DMS53 (cell line): ENCODE measurements around the gene CDK5RAP3.
A peak's percentile ranks its signal among the peaks of the same experiment; 100 is the strongest.

Experiments
- DNase-seq: peaks from one replicate; lab custom pipeline; 2025; lab: John Stamatoyannopoulos, UW

Gene CDK5RAP3

DNA sequence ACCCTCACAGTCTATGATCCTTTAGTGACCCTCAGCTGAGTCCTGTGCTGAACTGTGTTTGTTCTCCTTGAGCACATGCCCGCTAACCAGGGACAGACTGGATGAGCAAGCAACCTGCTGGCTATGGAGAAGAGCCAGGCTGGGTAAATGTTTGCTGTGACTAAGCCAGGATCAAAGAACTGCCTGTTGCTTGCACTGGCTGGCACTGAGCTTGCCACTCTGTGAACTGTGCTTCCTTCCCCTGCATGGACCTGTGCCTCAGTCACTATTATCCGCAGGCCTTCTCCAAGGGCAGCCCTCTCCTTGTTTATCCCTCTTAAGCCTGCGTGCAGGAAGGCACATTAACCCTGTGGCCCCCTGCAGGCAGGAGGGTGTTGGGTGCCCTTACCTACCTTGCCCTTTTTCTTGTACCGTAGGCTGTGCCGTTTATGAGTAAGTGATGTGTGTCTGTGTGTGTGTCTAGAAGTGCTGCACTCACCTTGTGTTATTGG is 22.2 kb upstream of the CDK5RAP3 start:
- peak; percentile 96 for DNase-seq

DNA sequence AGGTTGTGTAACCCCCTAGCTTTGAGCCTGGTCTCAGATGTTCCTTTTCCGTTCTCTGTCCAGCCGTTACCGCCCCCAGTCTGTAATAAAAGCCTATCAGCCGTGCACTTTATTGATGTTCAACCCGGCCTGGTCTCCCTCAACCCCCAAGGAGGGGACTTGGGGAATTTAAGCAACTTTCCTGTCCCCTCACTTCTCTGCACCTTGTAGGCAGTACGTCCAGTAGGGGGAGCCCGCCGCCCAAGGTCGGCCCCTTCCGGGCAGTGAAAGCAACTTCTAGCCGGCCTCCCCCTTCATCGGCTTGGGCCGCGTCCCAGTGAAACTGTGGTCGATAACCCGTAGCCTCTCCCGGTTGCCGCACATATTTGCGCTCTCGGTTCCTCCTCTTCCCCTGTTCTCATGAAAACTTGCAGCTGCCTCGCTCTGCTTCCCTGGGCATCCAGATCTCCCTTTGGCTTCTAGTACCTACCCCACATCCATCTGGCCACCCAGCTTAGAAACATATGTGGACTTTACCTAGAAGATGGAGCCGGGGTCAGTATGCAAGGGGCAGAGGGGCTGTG is 21.6 kb upstream of the CDK5RAP3 start:
- DNase-seq, result peak; percentile 94

GRCh38 chr17:47949946-47950345 is 21.0 kb upstream of the CDK5RAP3 start:
- peak; percentile 76 for DNase-seq

DNA sequence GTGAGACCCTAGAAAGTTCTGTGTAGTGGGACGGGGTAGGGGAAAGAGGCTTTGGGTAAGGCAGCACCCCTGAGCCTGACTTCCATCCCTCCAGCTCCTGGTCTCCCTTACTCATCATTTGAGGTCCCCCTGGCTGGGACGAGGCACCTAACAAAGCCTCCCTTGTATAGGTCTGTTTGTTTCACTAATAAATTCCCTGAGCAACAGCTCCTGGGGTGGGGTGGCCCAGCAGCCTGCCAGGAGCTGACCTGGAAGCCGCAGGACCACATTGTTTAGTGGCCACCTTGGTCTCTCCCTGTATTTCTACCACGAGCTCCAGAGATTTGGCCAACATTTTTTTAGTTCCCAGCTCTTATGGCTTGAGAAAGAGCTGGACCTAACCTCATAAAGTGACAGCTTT is 20.5 kb upstream of the CDK5RAP3 start:
- DNase-seq, result no peak

DNA sequence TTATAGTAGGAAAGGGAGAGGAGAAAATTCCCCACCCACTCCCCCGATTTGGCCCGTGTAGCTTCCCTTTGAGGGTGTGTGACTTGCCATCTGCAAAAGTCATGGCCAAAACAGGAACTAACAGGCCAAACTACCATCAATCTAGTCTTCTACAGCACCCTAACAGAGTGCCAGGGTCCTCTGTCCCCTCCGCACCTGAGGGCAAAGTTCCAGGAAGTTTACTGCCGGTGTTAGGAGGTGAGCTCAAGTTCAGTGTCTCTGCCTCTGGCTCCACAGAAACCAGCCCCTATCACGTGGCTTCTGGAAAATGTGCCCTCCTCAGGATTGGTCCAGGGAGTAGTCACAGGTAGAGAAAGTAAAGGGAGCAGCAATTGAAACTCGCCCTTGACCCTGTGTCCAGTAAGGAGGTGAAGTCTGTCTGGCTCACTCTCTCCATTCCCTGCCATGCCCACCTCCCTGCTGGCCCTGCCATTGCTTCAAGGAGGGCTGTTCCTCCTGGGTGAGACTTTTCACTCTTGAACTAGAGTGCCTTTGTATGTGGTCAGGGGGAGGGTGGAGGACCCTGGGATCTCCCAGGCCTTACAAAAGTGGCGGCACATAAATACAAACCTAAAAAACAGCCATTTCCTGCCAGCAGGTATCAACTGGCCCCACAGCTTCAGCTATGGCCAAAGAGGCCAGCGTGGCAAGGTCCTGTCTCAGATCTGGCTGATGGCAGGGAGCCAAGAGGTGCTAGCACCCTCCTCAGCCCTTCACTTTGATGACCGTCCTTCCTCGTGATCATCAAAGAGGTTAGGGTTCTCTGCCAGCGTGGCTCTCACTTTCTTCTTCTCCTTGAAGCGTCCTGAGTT is 18.5 kb upstream of the CDK5RAP3 start:
- DNase-seq, result no peak

GRCh38 chr17:47953909-47954308 is 17.0 kb upstream of the CDK5RAP3 start:
- no peak for DNase-seq

DNA sequence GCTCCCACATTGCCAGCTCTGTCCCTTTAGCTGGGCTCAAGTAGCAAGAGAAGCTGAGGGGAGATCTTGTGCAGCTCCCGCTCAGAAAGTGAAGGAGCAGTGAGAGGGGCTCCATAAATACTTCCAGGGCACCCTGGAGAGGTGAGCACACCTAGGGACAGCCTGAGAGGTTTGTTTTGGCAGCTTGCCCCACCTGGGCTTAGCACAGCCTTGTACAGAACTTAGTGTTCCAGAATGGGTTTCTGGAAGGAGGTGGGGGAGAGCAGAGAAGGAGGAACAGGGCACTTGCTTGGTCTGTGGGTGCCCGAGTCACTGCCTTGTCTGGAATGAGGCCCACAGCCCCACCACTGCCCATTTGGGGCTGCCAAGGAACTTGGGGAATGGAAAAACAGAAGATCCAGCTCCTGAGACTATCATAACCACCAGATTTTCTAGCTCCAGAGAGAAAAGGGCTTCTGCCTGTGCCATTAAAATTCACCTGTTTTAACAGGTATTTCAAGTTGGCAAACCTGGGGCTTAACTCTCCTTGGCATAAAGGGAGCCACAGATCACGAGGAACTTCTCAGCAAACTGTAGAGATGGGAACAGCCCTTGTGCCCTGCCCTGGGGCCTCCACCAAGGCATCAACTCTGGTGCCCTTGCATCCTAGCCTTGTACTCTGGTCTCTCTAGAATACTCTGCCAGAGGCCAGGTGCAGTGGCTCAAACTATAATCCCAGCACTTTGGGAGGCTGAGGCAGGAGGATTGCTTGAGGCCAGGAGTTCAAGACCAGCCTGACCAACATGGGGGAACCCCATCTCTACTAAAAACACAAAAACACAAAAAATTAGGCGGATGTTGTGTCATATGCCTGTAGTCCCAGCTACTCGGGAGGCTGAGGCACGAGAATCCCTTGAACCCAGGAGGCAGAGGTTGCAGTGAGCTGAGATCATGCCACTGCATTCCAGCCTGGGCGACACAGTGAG is 15.1 kb upstream of the CDK5RAP3 start:
- peak; percentile 66 for DNase-seq

DNA sequence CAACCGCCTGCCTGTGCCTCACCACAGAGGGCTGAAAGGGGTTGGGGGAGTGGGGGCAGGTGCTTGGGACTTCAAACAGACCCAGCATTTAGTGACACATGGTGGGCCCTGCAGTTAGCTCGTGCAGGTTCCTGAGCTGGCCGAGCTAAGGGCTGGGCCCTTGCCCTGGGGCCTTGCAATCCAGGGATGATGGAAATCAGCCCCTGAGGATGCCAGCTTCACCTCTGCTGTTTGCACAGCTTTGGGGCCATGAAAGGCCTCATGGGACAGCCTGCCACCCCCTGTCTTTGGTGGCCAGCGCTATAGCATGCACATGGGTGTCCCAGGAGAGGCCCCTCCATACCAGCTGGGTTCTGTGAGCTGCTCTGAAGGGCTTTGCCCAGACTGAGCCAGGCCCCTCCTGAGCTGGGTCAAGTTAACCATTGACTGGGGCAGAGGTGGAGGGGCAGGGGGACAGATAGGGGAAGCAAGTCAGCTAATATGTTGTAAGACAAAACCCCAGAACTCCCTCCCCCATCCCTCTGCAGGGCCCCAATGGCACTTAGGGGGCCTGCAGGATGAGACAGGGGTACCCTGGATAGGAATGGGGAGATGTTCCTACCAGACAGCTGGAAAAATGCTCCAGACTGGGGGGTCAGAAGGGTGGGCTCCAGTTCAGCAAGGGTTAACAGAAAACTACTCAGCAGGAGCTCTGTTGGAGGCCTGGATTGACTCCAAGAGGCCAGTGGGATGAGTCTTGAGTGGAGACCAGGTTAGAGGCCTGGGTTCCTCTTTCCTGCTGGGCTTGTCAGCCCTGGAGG is 13.9 kb upstream of the CDK5RAP3 start:
- peak; percentile 71 for DNase-seq

DNA sequence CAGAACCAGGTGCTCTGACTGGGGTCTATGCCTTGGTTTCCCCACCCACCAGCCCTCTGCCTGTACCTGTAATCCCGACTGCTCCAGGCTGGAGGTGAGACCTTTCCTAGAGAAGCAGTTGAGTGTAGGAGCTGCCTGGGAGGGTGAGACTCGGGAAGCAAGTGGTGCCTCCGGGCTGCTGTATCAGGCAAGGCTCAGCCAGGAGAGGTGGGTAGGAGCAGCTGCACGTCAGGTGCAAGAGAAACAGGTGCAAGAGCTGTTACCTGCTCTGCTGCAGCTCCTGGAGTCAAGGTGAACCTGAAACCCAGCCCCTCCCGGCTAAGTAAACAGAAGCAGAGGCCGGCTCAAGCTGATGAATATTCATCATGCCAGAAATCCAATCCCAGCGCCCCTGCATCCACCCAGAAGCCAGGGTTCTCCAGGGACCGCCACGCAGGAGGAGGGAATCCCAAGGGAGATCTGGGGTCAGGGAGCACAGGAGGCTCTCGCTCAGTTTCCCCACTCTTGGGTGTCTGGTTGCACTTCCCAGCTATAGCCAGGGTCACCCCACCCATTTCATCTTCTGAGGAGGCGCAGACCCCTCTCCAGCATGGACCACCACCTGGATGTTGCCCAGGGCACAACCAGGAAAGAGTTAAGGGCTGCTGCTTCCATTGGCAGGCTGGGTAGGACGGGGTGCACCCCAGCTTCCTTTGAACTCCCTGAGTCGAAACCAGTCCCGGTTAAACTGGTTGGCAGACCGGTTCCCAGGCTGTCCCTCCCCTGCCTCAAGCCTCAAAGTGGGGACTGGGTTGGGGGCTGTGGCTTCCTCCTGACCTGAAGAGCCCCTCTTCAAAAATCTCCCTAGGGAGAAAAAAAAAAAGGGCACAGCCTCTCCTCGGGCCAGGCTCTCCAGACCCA is 13.1 kb upstream of the CDK5RAP3 start, which contains the start of gene PRR15L:
Gene PRR15L, minus strand, starts transcription at position 293 of the 900 bp plus-strand sequence. CDS start 4,649 bp downstream, outside the sequence.
- peak; percentile 99 for DNase-seq

DNA sequence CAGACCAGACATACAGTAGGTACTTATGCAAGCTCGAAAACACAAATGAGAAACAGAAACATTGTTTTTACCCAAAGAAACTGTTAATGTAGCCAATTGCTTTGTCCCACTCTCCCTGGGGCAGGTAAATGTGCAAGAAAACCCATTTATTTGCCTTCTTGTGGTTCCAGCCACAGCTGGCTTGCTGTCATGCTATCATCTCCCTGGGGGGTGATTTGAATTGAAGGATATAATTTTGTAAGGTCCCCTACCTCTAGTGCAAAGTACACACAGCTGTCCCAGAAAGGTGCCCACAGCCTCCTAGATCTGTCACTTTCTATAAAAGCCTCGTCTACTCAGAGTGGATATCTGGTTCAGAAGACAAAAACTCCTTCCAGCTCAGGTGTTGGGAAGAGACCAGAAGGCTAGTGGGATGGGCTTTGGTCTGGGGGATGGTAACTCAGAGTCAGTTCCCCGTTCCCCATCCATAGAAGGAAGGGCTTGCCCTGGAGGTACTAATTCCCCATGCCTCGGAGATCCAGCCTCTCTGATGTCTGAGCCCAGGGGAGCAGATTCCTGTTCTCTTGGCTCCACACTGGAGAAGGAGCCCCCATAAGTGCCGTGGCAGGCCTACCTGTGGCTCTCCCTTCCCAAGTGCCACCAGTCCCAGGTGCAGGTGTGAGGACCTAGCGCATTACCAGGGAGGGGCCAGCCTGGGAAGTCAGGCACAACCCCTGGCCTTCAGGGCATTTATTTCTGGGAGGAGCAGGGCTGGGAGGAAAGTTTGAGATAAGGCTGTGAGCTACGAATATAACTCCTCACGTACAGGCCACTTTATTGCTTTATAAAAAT is 10.9 kb upstream of the CDK5RAP3 start:
- DNase-seq, result peak; percentile 41

DNA sequence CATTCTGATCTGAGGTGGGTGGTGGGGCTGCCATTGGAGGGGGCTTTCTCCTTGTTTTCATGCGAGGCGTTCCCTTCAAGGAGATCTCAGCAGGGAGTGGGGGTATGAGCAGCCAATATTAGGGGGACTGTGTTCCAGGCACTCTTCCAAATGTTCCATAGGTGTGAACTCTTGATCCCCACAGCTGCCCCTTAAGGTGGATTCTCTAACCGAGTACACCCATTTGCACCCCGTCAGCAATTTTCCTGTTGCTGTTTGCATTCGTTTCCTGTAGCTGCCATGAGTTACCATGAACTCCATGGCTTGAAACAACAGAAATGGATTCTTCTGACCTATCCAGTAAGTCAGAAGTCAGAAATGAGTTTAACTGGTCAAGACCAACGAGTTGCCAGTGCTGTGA is 9.5 kb upstream of the CDK5RAP3 start:
- DNase-seq, result no peak

DNA sequence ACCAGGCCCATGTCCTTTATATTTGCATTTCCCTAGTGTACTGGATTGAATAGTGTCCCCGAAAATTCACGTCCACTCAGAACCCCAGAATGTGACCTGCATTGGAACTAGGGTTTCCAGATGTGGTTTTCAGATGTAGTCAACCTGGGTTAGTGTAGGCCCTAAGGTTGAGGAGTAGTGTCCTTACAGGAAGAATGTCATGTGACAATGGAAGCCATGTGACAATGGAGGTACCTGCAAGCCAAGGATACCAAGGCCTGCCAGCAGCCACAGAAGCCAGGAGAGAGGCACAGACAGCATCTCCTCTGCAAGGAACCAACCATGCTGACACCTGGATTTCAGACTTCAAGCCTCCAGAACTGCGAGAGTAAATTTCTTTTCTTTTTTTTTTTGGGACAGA is 8.0 kb upstream of the CDK5RAP3 start:
- no peak for DNase-seq

DNA sequence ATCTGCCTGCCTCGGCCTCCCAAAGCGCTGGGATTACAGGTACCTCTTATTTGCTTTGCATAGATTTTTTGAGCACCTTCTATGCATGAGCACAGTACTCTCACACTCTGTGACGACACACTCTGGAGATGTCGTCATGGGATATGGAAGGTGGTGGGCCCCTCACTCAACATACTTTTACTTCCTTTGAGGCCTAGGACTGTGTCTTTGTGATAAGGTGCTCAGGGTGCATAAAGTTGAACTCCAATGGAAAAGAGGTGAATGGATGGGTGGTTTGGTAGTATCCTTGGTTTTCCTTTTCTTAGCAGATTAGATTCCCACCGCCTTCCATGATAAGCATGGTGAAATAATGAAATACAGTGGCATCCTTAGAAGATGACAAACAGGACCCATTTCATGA is 6.1 kb upstream of the CDK5RAP3 start:
- no peak for DNase-seq

GRCh38 chr17:47966079-47966519 is 4.8 kb upstream of the CDK5RAP3 start:
- no peak for DNase-seq

GRCh38 chr17:47967607-47968252 is 3.2 kb upstream of the CDK5RAP3 start:
- no peak for DNase-seq

DNA sequence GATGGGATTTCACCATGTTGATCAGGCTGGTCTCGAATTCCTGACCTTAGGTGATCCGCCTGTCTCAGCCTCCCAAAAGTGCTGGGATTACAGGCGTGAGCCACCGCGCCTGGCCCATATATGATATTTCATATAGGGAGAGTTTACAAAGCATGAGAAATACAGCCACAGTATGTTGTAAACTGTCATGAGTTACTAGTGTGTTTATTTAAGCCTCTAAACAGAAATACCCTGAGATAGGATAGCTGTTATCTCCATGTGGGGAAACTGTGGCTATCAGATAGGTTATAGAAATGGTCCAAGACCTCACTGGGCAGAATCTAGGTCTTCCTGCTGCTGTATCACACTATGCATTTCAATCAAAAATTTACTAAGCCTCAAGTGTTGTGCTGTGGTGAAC is 2.1 kb upstream of the CDK5RAP3 start:
- no peak for DNase-seq

- DNase-seq, result no peak
Observed at GRCh38 chr17:47969930-47970724, 786 bp upstream of the CDK5RAP3 start.

DNA sequence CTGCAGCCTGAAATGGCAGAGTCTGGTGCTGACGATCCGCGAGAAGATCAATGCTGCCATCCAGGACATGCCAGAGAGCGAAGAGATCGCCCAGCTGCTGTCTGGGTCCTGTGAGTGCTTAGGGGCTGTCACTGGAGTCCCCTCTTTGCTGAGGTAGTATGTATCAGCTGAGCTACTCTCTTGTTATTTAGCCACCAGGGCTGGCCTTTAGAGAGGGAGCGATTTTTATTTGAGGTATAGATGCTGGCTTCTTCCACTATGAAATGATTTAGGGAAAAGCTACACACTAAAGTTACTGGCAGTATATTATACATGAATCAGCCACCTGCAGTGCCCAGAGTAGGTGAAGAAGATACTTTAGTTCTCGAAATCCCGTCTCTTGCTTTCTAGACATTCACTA is 2.6 kb downstream of the CDK5RAP3 start:
- DNase-seq, result no peak
